SK-N-SH (cell line): ENCODE data around the gene SCO2. TPM values are rescaled to one million over a fixed set of nuclear protein-coding genes. Genes with fewer than 3 reads are reported as not detected.

Experiments
- CTCF ChIA-PET: fragments of 300-600, 350-600 bp; formaldehyde crosslinking; extraction: SDS; loops from one replicate; lab custom pipeline; 2021; lab: Yijun Ruan, JAX
- POLR2A ChIA-PET: fragments of 350-600 bp; sonication (Branson Sonifier 250); formaldehyde crosslinking; extraction: SDS; loops from one replicate; lab custom pipeline; 2020; ENCODE audit warnings: antibody characterized with exemption, inconsistent platforms; lab: Yijun Ruan, JAX
- DNase-seq: peaks from one replicate; pipeline ENCODE4 v3.0.0; 2012
- H2AFZ ChIP-seq: fragments of 200-600 bp; sonication (generic); 2 replicates; pipeline ENCODE4 v1.8.1; 2016; ENCODE audit warnings: antibody characterized with exemption, mild to moderate bottlenecking, low read depth
- H3F3A ChIP-seq: fragments of 200-600 bp; sonication (generic); replicated peaks from 2 replicates; pipeline ENCODE3; 2016; ENCODE audit warnings: antibody characterized with exemption, mild to moderate bottlenecking; ENCODE audit not compliant: insufficient read depth
- H3K27ac ChIP-seq, 2 experiments: fragments of 200-500 bp in 1 of 2; fragments of 200-600 bp in 1 of 2; sonication (Bioruptor generic) in 1 of 2; sonication (generic), shearing (Covaris generic) in 1 of 2; 2 replicates each; pipeline versions ENCODE4 v1.5.1 to v1.6.1; 2014 to 2016; ENCODE audit warnings: low read depth in 2 of 2, inconsistent platforms in 1 of 2, low read length in 1 of 2, mild to moderate bottlenecking in 1 of 2, mixed read lengths in 1 of 2
- H3K27me3 ChIP-seq: fragments of 200-600 bp; sonication (generic), shearing (Covaris generic); 2 replicates; pipeline ENCODE4 v1.6.1; 2016; ENCODE audit warnings: mixed run types; ENCODE audit not compliant: insufficient read depth
- H3K36me3 ChIP-seq, 2 experiments: fragments of 200-500 bp in 1 of 2; fragments of 200-600 bp in 1 of 2; sonication (Bioruptor generic) in 1 of 2; sonication (generic) in 1 of 2; replicated peaks in 1 of 2; 2 replicates each; pipeline versions ENCODE3 to v1.5.1; 2014 to 2016; ENCODE audit warnings: low read length in 1 of 2, mild to moderate bottlenecking in 1 of 2; ENCODE audit not compliant: insufficient read depth in 2 of 2, control insufficient read depth in 1 of 2
- H3K4me1 ChIP-seq, 2 experiments: fragments of 200-500 bp in 1 of 2; fragments of 200-600 bp in 1 of 2; sonication (Bioruptor generic) in 1 of 2; sonication (generic), shearing (Covaris generic) in 1 of 2; 2 replicates each; pipeline versions ENCODE4 v1.5.1 to v1.6.1; 2014 to 2016; ENCODE audit warnings: low read depth in 1 of 2, low read length in 1 of 2, mixed run types in 1 of 2; ENCODE audit not compliant: insufficient read depth in 2 of 2, control insufficient read depth in 1 of 2
- H3K4me2 ChIP-seq: fragments of 200-600 bp; sonication (generic), shearing (Covaris generic); 2 replicates; pipeline ENCODE4 v1.6.1; 2017; ENCODE audit warnings: mixed run types
- H3K4me3 ChIP-seq, 2 experiments: fragments of 200-500 bp in 1 of 2; fragments of 200-600 bp in 1 of 2; sonication (Bioruptor generic) in 1 of 2; sonication (generic), shearing (Covaris generic) in 1 of 2; 2 replicates each; pipeline versions ENCODE4 v1.5.1 to v1.8.1; 2014 to 2016; ENCODE audit warnings: low read depth in 2 of 2, inconsistent platforms in 1 of 2, low read length in 1 of 2, mild to moderate bottlenecking in 1 of 2, mixed read lengths in 1 of 2, moderate library complexity in 1 of 2
- H3K79me2 ChIP-seq: fragments of 200-600 bp; sonication (generic); 2 replicates; pipeline ENCODE4 v1.8.1; 2017; ENCODE audit warnings: mild to moderate bottlenecking; ENCODE audit not compliant: insufficient read depth
- H3K9ac ChIP-seq: fragments of 200-600 bp; sonication (generic); 2 replicates; pipeline ENCODE4 v1.6.1; 2017; ENCODE audit warnings: mixed run types
- H3K9me2 ChIP-seq: fragments of 200-600 bp; sonication (generic); 2 replicates; pipeline ENCODE4 v1.6.1; 2017; ENCODE audit warnings: mixed run types
- H3K9me3 ChIP-seq: fragments of 200-600 bp; sonication (generic); 2 replicates; pipeline ENCODE4 v1.6.1; 2017; ENCODE audit warnings: mixed run types, mild to moderate bottlenecking, moderate library complexity
- H4K20me1 ChIP-seq: fragments of 200-600 bp; sonication (generic); 2 replicates; pipeline ENCODE4 v1.6.1; 2017; ENCODE audit warnings: mild to moderate bottlenecking, mixed run types; ENCODE audit not compliant: insufficient read depth
- CTCF ChIP-seq: fragments of 200-600 bp; sonication (generic); IDR thresholded peaks from 2 replicates; pipeline ENCODE4 v1.6.1; 2017; ENCODE audit warnings: antibody characterized with exemption, mild to moderate bottlenecking, moderate library complexity
- ELF1 ChIP-seq: IDR thresholded peaks from 2 replicates; pipeline ENCODE4 v1.4.0; 2012
- EZH2phosphoT487 ChIP-seq: fragments of 200-600 bp; sonication (generic); IDR thresholded peaks from 2 replicates; pipeline ENCODE4 v1.6.1; 2017; ENCODE audit warnings: low read depth, mixed run types, mild to moderate bottlenecking, antibody characterized with exemption, moderate library complexity, borderline replicate concordance
- JUND ChIP-seq: IDR thresholded peaks from 2 replicates; pipeline ENCODE4 v1.4.0; 2012
- MEF2A ChIP-seq: IDR thresholded peaks from 2 replicates; pipeline ENCODE4 v1.4.0; 2012; ENCODE audit warnings: low read depth, borderline replicate concordance
- MXI1 ChIP-seq: IDR thresholded peaks from 2 replicates; pipeline ENCODE4 v1.6.1; 2012; ENCODE audit warnings: mild to moderate bottlenecking, low read depth, low read length, improper control_type of control experiment
- RAD21 ChIP-seq: IDR thresholded peaks from 2 replicates; pipeline ENCODE4 v1.6.1; 2012; ENCODE audit warnings: mild to moderate bottlenecking, low read length
- RCOR1 ChIP-seq: fragments of 150-350 bp; IDR thresholded peaks from 2 replicates; pipeline ENCODE4 v1.6.1; 2017; ENCODE audit warnings: antibody characterized with exemption, low read length
- SMC3 ChIP-seq: IDR thresholded peaks from 2 replicates; pipeline ENCODE4 v1.6.1; 2012; ENCODE audit warnings: low read depth, low read length, improper control_type of control experiment
- TEAD4 ChIP-seq: IDR thresholded peaks from 2 replicates; pipeline ENCODE4 v1.4.0; 2012; ENCODE audit warnings: mild to moderate bottlenecking, borderline replicate concordance; ENCODE audit not compliant: insufficient read depth
- USF2 ChIP-seq: fragments of 150-350 bp; IDR thresholded peaks from 2 replicates; pipeline ENCODE4 v1.6.1; 2017; ENCODE audit warnings: antibody characterized with exemption, low read length, low read depth, borderline replicate concordance
- WGBS: methylation state at CpG from one replicate; pipeline ENCODE4 v1.1.6; 2017; ENCODE audit warnings: low lambda C conversion rate; 5-methylcytosine and 5-hydroxymethylcytosine counted together
- polyA plus RNA-seq, 3 experiments: library from polyadenylated mRNA; depleted of rRNA; stranded (reverse); fragments of >200 nt; gene quantifications; 2 replicates each; pipeline ENCODE4 v1.2.3, GENCODE V29; 2012
- TF ChIP-seq, protein P1 (sequence below): IDR thresholded peaks from 2 replicates; pipeline ENCODE4 v1.4.0; 2012; ENCODE audit warnings: low read depth, borderline replicate concordance
- TF ChIP-seq, protein P2 (sequence below): IDR thresholded peaks from 2 replicates; pipeline ENCODE4; 2012

Gene SCO2
- polyA plus RNA-seq, 1 of the 3 experiments (the other 2 are of a cell fraction) = 4.0 TPM

GRCh38 chr22:50572965-50573364, 47.6 kb upstream of the SCO2 start (continued):
- TF ChIP-seq USF2 = no peak
- no peak for TF ChIP-seq RCOR1
- TF ChIP-seq, protein P1, sequence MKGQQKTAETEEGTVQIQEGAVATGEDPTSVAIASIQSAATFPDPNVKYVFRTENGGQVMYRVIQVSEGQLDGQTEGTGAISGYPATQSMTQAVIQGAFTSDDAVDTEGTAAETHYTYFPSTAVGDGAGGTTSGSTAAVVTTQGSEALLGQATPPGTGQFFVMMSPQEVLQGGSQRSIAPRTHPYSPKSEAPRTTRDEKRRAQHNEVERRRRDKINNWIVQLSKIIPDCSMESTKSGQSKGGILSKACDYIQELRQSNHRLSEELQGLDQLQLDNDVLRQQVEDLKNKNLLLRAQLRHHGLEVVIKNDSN = no peak
- no peak for TF ChIP-seq CTCF
- no peak for TF ChIP-seq SMC3
- no peak for TF ChIP-seq TEAD4
- no peak for TF ChIP-seq ELF1
- TF ChIP-seq EZH2phosphoT487 = no peak
- TF ChIP-seq, all 33 proteins: peak for 0

DNA sequence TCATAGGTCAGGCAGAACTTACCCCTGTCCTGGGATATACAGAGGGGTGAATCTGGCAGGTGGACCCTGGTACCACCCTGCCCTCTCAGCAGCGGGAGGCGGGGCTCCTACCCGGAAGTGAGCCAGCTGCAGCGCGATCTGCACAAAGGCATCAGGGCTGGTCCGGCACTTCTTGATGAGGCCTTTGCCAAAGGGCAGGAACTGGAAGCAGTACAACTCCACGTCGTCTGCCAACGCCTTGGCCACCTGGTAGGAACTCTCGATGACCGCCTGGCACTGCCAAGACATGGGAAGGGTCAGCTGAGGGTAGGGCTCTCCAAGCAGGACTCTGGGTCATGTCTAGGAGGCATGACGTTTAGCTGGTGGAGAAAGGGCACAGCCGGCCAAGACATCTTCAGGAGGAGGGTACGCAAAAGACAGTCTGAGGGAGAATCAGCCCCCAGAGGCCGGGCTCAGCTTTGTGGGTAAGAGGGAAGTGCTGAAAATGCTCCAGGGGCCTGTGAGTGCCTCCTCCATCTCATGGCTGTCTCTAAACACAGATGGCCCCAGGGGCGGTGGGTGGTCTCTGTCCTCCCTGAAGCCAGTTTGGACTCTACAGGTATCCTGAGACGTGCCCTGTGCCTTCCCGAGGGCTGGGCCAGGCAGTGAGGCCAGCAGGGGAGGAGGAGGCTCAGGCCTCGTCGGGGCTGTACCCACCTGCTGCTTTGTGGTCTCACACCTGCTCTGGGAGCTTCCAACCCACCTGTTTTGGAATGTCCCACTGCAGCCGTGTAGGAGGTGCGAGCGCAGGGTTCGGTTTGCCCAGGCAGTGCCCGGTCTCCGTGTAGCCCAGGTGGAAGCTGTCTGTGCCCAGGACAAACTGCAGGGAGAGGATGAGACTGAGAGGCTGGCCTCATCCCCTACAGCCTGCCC, 46.1 kb upstream of the SCO2 start:
- Histone ChIP-seq H3K9me2 (no peaks in the 10 kb centered on the region), H3K4me3 (no peak overlapping the region), H3K36me3 (peaks cover 0 to 63% of the 10 kb centered on the region in 2 experiments), H3K27ac (no peak overlapping the region), H3K79me2 (no peaks in the 10 kb centered on the region), H4K20me1 (no peaks in the 10 kb centered on the region), H3K9ac (no peak overlapping the region), H3K9me3 (no peaks in the 10 kb centered on the region), H3K27me3 (no peaks in the 10 kb centered on the region), H3F3A (no peaks in the 10 kb centered on the region), H2AFZ (no peak overlapping the region), H3K4me2 (no peak overlapping the region), H3K4me1 (no peaks in the 10 kb centered on the region)
- 100% methylated on average over 5 of the region's 26 CpGs for WGBS
- ChIA-PET CTCF (interaction anchor here (0.7 to 3.2 kb wide), 4 partner anchors 9 to 49 kb away, joined by 3 to 28 read pairs (median 4); partner anchors contain the start of genes SCO2 and SYCE3), POLR2A (interaction anchor here (1.0 kb wide), 1 partner anchor 11 kb away, joined by 3 read pairs; the partner anchor contains the start of gene CHKB)
- DNase-seq = no peak
- TF ChIP-seq, protein P2, sequence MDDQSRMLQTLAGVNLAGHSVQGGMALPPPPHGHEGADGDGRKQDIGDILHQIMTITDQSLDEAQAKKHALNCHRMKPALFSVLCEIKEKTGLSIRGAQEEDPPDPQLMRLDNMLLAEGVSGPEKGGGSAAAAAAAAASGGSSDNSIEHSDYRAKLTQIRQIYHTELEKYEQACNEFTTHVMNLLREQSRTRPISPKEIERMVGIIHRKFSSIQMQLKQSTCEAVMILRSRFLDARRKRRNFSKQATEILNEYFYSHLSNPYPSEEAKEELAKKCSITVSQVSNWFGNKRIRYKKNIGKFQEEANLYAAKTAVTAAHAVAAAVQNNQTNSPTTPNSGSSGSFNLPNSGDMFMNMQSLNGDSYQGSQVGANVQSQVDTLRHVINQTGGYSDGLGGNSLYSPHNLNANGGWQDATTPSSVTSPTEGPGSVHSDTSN = no peak
- no peak for TF ChIP-seq SMC3
- no peak for TF ChIP-seq JUND
- no peak for TF ChIP-seq MXI1
- TF ChIP-seq RAD21 = no peak
- no peak for TF ChIP-seq MEF2A
